IPS-18c (cell line): ENCODE results near the gene HNRNPC.
"Not testable (repeated sequence)": the region's sequence is repeated elsewhere in the genome, so short reads cannot be mapped to it uniquely, and the experiment has no call there.

Experiments
- H3K4me3 ChIP-seq: 2 replicates; pipeline ENCODE4 v1.7.0; 2013; ENCODE audit warnings: low read depth, mild to moderate bottlenecking, low read length, moderate library complexity; ENCODE audit not compliant: insufficient read depth
- H3K9me3 ChIP-seq: one replicate; pipeline ENCODE4 v1.6.1; 2013; ENCODE audit warnings: mild to moderate bottlenecking, low read length, moderate library complexity; ENCODE audit not compliant: control insufficient read depth, insufficient read depth

The HNRNPC gene

DNA sequence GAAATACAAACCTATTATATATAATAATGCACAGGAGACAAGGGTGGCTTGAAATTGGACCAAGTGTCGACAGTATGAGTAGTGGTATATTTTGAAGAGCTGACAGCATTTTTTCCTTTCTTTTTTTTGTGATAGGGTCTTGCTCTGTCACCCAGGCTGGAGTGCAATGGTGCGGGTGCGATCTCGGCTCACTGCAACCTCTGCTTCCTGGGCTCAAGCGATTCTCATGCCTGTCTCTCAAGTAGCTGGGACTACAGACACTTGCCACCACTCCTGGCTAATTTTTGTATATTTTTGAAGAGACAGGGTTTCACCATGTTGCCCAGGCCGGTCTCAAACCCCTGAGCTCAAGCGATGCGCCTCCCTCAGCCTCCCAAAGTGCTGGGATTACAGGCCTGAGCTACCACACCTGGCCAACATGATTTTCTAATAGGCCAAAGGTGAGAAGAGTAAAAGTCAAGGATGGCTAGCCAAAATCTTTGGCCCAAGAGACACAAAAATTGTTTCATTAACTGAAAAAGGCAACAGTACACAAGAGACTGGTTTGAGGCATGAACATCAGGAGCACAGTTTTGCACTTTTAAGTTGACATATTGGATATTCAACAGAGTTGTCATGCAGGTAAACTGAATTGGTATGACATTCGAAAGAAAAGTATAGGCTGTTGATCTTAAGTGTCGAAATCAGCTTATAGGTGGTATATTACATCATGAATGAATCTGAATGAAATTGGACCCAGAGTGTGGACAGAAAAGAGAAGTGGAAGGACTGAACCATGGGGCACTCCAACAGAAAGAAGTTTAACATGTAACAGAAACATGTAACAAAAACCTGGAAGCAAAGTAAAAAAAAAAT lies 12.5 kb downstream of the HNRNPC start:
- H3K4me3 ChIP-seq: no peak overlapping the region
- H3K9me3 ChIP-seq: no peaks in the 10 kb centered on the region

DNA sequence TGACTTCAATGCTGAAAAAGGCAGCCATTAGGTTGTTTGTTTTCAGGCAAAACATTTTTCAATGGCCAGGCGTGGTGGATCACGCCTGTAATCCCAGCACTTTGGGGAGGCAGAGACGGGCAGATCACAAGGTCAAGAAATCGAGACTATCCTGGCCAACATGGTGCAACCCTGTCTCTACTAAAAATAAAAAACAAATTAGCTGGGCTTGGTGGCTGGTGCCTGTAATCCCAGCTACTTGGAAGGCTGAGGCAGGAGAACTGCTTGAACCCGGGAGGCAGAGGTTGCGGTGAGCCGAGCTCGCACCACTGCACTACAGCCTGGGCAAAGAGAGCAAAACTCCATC lies 13.2 kb downstream of the HNRNPC start:
- H3K4me3 ChIP-seq, H3K9me3 ChIP-seq: not testable (repeated sequence)

GRCh38 chr14:21255385-21256101 lies 13.7 kb downstream of the HNRNPC start:
- Histone ChIP-seq H3K9me3 (no peaks in the 10 kb centered on the region), H3K4me3 (no peak overlapping the region)

GRCh38 chr14:21252149-21252548 lies 17.1 kb downstream of the HNRNPC start:
- no peaks in the 10 kb centered on the region for H3K9me3 ChIP-seq
- H3K4me3 ChIP-seq: no peak overlapping the region

GRCh38 chr14:21251215-21251614 lies 18.0 kb downstream of the HNRNPC start:
- H3K4me3 ChIP-seq: no peak overlapping the region
- H3K9me3 ChIP-seq: no peaks in the 10 kb centered on the region

- Histone ChIP-seq H3K9me3 (no peaks in the 10 kb centered on the region), H3K4me3 (no peak overlapping the region)
Measured at GRCh38 chr14:21248739-21249411, 20.4 kb downstream of the HNRNPC start.

DNA sequence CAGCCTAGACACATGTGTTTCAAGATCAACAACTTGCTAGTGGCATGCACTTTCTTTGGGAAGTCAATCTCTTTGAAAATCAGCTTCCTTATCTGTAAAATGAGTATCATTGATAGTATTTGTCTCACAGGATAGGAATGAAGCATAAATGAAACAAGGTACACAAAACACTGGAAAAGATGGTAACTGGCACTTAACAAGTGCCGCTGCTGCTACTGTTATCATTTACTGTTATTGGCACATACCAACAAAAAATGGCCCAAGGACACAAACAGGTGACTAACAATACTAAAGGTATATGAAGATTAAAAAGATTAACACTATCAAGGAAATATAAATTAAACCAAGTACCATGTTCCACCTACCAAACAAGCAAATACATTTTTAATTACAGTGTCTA lies 20.9 kb downstream of the HNRNPC start:
- no peak overlapping the region for H3K4me3 ChIP-seq
- H3K9me3 ChIP-seq: no peaks in the 10 kb centered on the region

- Histone ChIP-seq H3K9me3 (no peaks in the 10 kb centered on the region), H3K4me3 (no peak overlapping the region)
Measured at GRCh38 chr14:21245813-21246212, 23.4 kb downstream of the HNRNPC start.

- H3K9me3 ChIP-seq: no peaks in the 10 kb centered on the region
- H3K4me3 ChIP-seq: no peak overlapping the region
Measured at GRCh38 chr14:21244544-21244943, 24.7 kb downstream of the HNRNPC start.

DNA sequence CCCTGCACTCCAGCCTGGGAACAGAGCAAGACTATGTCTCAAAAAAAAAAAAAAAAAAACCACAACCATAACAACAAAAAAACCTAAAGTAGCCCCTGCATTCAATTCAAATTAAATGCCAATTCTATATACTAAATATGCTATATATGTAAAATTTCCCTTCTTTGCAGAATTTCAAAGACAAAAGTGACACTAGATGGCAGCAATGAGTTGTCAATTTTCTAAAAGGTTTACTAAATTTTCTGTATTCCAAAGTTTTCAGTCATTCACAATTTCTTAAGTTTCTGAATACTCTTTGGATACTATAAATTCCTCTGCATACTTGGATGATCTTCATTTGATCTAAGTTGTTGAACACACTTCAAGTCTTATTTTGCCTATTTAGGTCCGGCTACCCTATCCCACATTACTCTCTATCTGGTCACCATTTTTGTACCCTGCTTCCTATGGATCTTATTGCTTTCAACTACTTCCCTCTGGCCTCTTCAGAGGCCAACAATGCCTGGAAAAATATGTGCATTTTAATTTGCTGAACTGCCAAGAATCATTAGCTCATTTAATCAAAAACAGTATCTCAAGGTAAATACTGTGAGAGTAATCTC lies 27.9 kb downstream of the HNRNPC start:
- Histone ChIP-seq H3K9me3 (no peaks in the 10 kb centered on the region), H3K4me3 (no peak overlapping the region)

- Histone ChIP-seq H3K9me3 (no peaks in the 10 kb centered on the region), H3K4me3 (no peak overlapping the region)
Measured at GRCh38 chr14:21240417-21240816, 28.8 kb downstream of the HNRNPC start.

DNA sequence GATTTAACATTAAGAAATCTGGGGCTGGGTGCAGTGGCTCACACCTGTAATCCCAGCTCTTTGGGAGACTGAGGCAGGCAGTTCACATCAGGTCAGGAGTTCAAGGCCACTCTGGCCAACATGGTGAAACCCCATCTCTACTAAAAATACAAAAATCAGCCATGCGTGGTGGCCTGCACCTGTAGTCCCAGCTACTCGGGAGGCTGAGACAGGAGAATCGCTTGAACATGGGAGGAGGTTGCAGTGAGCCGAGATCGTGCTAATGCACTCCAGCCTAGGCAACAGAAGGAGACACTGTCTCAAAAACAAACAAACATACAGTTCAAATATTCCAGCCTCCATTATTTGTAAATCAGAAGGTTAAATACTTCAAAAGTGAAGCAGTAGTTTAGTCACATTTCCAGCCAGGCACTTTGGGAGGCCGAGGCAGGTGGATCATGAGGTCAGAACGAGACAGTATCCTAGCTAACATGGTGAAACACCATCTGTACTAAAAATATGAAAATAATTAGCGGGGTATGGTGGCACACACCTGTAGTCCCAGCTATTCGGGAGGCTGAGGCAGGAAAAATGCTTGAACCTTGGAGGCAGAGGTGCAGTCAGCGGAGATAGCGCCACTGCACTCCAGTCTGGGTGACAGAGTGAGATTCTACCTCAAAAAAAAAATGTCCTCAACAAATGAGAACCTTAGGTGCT lies 30.3 kb downstream of the HNRNPC start:
- Histone ChIP-seq H3K4me3 (no peak overlapping the region), H3K9me3 (no peaks in the 10 kb centered on the region)

- Histone ChIP-seq H3K4me3 (no peak overlapping the region), H3K9me3 (no peaks in the 10 kb centered on the region)
Measured at GRCh38 chr14:21236948-21237797, 32.1 kb downstream of the HNRNPC start.

- Histone ChIP-seq H3K4me3 (no peak overlapping the region), H3K9me3 (no peaks in the 10 kb centered on the region)
Measured at GRCh38 chr14:21234112-21234511, 35.1 kb downstream of the HNRNPC start.

DNA sequence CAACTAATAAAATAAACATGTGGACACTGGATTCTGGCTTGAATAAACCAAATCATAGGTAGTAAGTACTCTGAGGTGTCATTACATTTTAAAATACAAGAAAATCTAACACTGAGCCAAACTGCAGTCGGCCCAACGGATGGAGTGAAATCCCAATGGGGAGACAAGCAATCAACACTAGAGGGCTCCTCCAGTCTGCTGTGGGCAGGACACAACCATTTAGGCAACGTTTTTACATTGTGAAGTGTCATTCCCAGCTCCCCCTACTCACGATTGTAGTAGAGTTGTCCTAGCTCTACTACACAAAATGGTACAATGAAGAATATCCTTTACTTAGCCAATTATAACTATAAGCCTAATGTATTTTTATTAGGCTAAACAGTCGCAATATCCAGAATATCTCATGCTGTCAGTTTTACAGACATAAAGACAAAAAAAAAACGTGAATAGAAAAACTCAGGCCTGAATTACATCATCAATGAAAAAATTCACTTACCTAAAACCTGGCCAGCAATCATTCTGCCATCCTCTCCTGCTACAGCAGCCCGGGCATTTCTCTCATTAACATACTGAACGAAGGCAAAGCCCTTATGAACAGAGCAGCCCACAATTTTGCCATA lies 35.7 kb downstream of the HNRNPC start:
- no peaks in the 10 kb centered on the region for H3K9me3 ChIP-seq
- no peak overlapping the region for H3K4me3 ChIP-seq

DNA sequence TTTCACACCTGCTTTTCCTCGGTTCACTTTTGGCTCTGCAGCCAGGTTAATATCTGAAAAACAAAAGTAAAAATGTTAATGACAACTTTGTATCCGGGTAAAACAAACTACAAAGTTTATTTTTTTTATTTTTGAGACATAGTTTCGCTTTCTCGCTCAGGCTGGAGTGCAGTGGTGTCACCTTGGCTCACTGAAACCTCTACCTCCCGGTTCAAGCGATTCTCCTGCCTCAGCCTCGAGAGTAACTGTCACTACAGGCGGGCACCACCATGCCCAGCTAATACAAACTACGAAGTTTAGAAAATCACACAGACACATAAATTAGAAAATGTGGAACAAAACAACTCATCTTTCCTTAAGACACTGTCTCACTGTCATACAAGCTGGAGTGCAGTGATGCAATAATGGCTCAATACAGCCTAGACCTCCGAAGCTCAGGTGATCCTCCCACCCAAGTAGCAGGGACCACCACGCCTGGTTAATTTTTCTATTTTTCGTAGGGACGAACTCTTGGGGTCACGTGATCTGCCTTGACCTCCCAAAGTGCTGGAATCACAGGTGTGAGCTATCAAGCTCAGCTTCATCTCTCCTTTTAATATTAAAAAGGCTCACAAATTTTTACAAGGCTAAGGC lies 38.1 kb downstream of the HNRNPC start:
- H3K9me3 ChIP-seq: no peaks in the 10 kb centered on the region
- no peak overlapping the region for H3K4me3 ChIP-seq
